GM18873 (cell line): ENCODE results near the gene OR5B17.
"Not testable (repeated sequence)": the region's sequence is repeated elsewhere in the genome, so short reads cannot be mapped to it uniquely, and the experiment has no call there.

ENCODE experiments used
- ATAC-seq: cut with Tn5 transposase; IDR thresholded peaks from one replicate; pipeline ENCODE4 v1.9.1; 2021; ENCODE audit warnings: mild to moderate bottlenecking, moderate library complexity, moderate number of reproducible peaks; ENCODE audit not compliant: unreplicated experiment, low FRiP score

The OR5B17 gene

GRCh38 chr11:58358969-58359368 is at the start of gene OR5B17:
Gene OR5B17 (minus strand): TSS chr11:58359069. CDS start chr11:58359069, 0 bp downstream.
- ATAC-seq, result no peak

- ATAC-seq, result no peak
These were observed 47.9 kb upstream of the OR5B17 start, which contains the start of gene OR5B3 for GRCh38 chr11:58406774-58407173. Gene OR5B3 (minus strand): TSS chr11:58406874. CDS start chr11:58403409, 3,465 bp downstream.

- ATAC-seq, result not testable (repeated sequence)
These were observed 40.8 kb upstream of the OR5B17 start for GRCh38 chr11:58399622-58400021.

- ATAC-seq, result no peak
These were observed 36.7 kb upstream of the OR5B17 start for GRCh38 chr11:58395581-58395980.

GRCh38 chr11:58394195-58394594 is 35.3 kb upstream of the OR5B17 start:
- ATAC-seq, result no peak

GRCh38 chr11:58392746-58393145 is 33.9 kb upstream of the OR5B17 start:
- ATAC-seq, result no peak

GRCh38 chr11:58391879-58392278 is 33.0 kb upstream of the OR5B17 start:
- ATAC-seq, result no peak

- ATAC-seq, result no peak
These were observed 31.7 kb upstream of the OR5B17 start for GRCh38 chr11:58390551-58391063.

- ATAC-seq, result no peak
These were observed 4.1 kb downstream of the OR5B17 start for GRCh38 chr11:58354727-58355126.

- no peak for ATAC-seq
These were observed 13.7 kb downstream of the OR5B17 start for GRCh38 chr11:58345204-58345603.

- no peak for ATAC-seq
These were observed 24.2 kb downstream of the OR5B17 start for GRCh38 chr11:58334708-58335107.

- ATAC-seq, result no peak
These were observed 28.0 kb downstream of the OR5B17 start for GRCh38 chr11:58330861-58331260.

- no peak for ATAC-seq
These were observed 40.3 kb downstream of the OR5B17 start for GRCh38 chr11:58318532-58318931.

GRCh38 chr11:58316142-58316541 is 42.7 kb downstream of the OR5B17 start:
- no peak for ATAC-seq
